HL-60 (cell line): Measurements from ENCODE around the gene SLC35F5.
"Not testable (repeated sequence)": the region's sequence is repeated elsewhere in the genome, so short reads cannot be mapped to it uniquely, and the experiment has no call there.

ENCODE experiments used
- GABPA ChIP-seq: IDR thresholded peaks from 2 replicates; pipeline ENCODE4 v1.6.1; 2012; ENCODE audit warnings: low read depth
- POLR2AphosphoS5 ChIP-seq: IDR thresholded peaks from 2 replicates; pipeline ENCODE4 v1.6.1; 2012; ENCODE audit warnings: low read depth
- SPI1 ChIP-seq: IDR thresholded peaks from 2 replicates; pipeline ENCODE4 v1.6.1; 2012; ENCODE audit warnings: low read depth, mild to moderate bottlenecking, borderline replicate concordance
- TF ChIP-seq, protein P1 (sequence below): IDR thresholded peaks from one replicate; pipeline ENCODE4 v1.5.1; 2011; ENCODE audit warnings: low read length, control low read depth, inconsistent platforms; ENCODE audit not compliant: insufficient read depth
- TF ChIP-seq, protein P2 (sequence below): IDR thresholded peaks from 2 replicates; pipeline ENCODE4 v1.6.1; 2012; ENCODE audit warnings: low read depth; ENCODE audit not compliant: insufficient replicate concordance

DNA sequence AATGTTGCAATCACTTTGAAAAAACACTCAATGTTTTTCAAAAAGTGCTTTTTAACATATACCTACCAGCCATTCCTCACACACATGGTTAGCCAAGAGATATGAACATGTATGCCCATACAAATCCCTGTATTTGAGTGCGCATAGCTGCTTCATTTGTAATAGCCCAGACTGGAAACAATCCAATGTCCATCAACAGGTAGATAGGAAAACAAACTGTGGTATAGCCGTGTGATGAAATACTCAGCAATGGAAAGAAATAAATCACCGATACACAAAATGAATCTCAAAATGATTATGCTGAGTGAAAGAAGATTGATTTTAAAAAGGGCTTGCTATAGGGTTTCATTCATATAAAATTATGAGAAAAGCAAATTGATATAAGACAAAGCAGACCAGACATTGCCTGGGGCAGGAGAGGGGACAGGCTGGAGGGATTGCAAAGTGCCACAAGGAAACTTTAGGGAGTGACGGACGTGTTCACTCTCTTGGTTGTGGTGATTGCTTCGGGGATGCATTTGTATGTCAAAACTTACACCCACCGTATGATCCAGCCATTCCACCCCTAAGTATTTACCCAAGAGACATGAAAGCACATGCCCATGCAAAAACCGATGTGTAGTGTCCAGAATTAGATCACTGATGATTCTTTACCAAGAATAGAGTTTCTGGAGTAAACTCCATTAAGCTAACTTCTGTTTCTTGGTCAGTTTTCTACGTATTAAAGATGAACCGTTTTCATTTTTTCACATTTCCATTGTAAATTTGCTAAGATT is 93.0 kb downstream of the SLC35F5 start:
- TF ChIP-seq GABPA, POLR2AphosphoS5, SPI1: not testable (repeated sequence)
- TF ChIP-seq, protein P1, sequence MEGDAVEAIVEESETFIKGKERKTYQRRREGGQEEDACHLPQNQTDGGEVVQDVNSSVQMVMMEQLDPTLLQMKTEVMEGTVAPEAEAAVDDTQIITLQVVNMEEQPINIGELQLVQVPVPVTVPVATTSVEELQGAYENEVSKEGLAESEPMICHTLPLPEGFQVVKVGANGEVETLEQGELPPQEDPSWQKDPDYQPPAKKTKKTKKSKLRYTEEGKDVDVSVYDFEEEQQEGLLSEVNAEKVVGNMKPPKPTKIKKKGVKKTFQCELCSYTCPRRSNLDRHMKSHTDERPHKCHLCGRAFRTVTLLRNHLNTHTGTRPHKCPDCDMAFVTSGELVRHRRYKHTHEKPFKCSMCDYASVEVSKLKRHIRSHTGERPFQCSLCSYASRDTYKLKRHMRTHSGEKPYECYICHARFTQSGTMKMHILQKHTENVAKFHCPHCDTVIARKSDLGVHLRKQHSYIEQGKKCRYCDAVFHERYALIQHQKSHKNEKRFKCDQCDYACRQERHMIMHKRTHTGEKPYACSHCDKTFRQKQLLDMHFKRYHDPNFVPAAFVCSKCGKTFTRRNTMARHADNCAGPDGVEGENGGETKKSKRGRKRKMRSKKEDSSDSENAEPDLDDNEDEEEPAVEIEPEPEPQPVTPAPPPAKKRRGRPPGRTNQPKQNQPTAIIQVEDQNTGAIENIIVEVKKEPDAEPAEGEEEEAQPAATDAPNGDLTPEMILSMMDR, result not testable (repeated sequence)
- TF ChIP-seq, protein P2, sequence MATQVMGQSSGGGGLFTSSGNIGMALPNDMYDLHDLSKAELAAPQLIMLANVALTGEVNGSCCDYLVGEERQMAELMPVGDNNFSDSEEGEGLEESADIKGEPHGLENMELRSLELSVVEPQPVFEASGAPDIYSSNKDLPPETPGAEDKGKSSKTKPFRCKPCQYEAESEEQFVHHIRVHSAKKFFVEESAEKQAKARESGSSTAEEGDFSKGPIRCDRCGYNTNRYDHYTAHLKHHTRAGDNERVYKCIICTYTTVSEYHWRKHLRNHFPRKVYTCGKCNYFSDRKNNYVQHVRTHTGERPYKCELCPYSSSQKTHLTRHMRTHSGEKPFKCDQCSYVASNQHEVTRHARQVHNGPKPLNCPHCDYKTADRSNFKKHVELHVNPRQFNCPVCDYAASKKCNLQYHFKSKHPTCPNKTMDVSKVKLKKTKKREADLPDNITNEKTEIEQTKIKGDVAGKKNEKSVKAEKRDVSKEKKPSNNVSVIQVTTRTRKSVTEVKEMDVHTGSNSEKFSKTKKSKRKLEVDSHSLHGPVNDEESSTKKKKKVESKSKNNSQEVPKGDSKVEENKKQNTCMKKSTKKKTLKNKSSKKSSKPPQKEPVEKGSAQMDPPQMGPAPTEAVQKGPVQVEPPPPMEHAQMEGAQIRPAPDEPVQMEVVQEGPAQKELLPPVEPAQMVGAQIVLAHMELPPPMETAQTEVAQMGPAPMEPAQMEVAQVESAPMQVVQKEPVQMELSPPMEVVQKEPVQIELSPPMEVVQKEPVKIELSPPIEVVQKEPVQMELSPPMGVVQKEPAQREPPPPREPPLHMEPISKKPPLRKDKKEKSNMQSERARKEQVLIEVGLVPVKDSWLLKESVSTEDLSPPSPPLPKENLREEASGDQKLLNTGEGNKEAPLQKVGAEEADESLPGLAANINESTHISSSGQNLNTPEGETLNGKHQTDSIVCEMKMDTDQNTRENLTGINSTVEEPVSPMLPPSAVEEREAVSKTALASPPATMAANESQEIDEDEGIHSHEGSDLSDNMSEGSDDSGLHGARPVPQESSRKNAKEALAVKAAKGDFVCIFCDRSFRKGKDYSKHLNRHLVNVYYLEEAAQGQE, result not testable (repeated sequence)
